GM18511 (cell line): Measurements from ENCODE around the gene CACFD1.
A peak's percentile ranks its signal among the peaks of the same experiment; 100 is the strongest.

Experiments
- ATAC-seq: cut with Tn5 transposase; IDR thresholded peaks from one replicate; pipeline ENCODE4 v1.9.1; 2021; ENCODE audit warnings: mild to moderate bottlenecking, moderate library complexity; ENCODE audit not compliant: unreplicated experiment

Gene CACFD1

GRCh38 chr9:133459476-133460404 lies at the start of gene CACFD1:
Gene CACFD1, plus strand, starts transcription at chr9:133459978. Its CDS starts 89 bp downstream, at chr9:133460067.
- peak; percentile 73 for ATAC-seq

GRCh38 chr9:133415170-133415569 lies 44.6 kb upstream of the CACFD1 start:
- ATAC-seq: no peak

GRCh38 chr9:133417541-133418461 lies 42.0 kb upstream of the CACFD1 start, which contains the start of gene REXO4:
Gene REXO4, minus strand, starts transcription at chr9:133418010. Its CDS starts 166 bp downstream, at chr9:133417844.
- peak; percentile 74 for ATAC-seq

GRCh38 chr9:133419005-133419404 lies 40.8 kb upstream of the CACFD1 start:
- no peak for ATAC-seq

- ATAC-seq: no peak
Observed at GRCh38 chr9:133420392-133420827, 39.4 kb upstream of the CACFD1 start.

GRCh38 chr9:133421615-133422542 lies 37.9 kb upstream of the CACFD1 start, which contains the start of gene ADAMTS13:
Gene ADAMTS13, plus strand, starts transcription at chr9:133422367. Its CDS starts 77 bp downstream, at chr9:133422444.
- ATAC-seq: no peak

GRCh38 chr9:133423216-133423615 lies 36.6 kb upstream of the CACFD1 start:
- ATAC-seq: no peak

- ATAC-seq: no peak
Observed at GRCh38 chr9:133424187-133424586, 35.6 kb upstream of the CACFD1 start.

- ATAC-seq: no peak
Observed at GRCh38 chr9:133425049-133425632, 34.6 kb upstream of the CACFD1 start.

GRCh38 chr9:133426011-133426410 lies 33.8 kb upstream of the CACFD1 start:
- ATAC-seq: no peak

- ATAC-seq: no peak
Observed at GRCh38 chr9:133427658-133428348, 32.0 kb upstream of the CACFD1 start.

- ATAC-seq: no peak
Observed at GRCh38 chr9:133428617-133429101, 31.1 kb upstream of the CACFD1 start.

GRCh38 chr9:133429214-133429613 lies 30.6 kb upstream of the CACFD1 start:
- ATAC-seq: no peak

- no peak for ATAC-seq
Observed at GRCh38 chr9:133429641-133430161, 30.1 kb upstream of the CACFD1 start.

- no peak for ATAC-seq
Observed at GRCh38 chr9:133430244-133430643, 29.5 kb upstream of the CACFD1 start.

GRCh38 chr9:133433351-133433843 lies 26.4 kb upstream of the CACFD1 start:
- ATAC-seq: no peak

GRCh38 chr9:133436681-133437080 lies 23.1 kb upstream of the CACFD1 start:
- ATAC-seq: no peak

GRCh38 chr9:133437753-133438531 lies 21.8 kb upstream of the CACFD1 start:
- no peak for ATAC-seq
